HG03354 (cell line): ENCODE data around the gene ERC2.
"Not testable (repeated sequence)": the region's sequence is repeated elsewhere in the genome, so short reads cannot be mapped to it uniquely, and the experiment has no call there.

Experiments used
- ATAC-seq: cut with Tn5 transposase; IDR thresholded peaks from one replicate; pipeline ENCODE4 v1.9.1; 2021; ENCODE audit warnings: mild to moderate bottlenecking; ENCODE audit not compliant: unreplicated experiment, poor library complexity, severe bottlenecking

ERC2 gene

DNA sequence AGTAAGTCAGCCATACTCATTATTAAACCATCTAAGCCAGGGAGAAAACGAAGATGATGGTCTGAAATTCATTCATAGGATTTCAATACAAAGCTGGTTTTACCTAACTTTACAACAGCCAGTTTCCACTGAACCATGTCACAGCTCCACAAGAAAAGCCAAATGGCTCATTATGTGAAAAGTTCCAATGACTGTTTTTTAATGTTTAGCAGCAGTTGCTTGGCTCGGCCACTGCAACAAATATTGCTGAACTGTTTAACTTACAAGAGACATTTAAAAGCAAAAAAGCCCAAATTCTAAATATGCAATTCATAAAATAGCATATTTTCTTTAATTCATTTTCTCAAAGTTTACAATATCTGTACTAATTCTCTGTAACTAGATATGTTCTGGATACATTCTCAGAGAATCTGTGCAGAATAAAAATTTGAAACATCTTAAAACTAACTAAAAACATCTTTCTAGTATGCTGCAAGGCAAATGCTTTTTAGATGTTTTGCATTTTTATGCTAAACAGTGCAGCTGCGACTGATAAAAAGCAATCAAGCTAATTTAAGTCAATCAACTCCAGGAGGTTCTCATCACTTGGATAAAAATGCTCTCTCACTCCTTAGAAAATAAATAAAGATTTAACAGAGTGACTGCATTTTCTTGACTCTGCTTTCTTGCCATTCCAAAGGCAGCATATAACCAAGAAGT lies 356.5 kb downstream of the ERC2 start:
- no peak for ATAC-seq

GRCh38 chr3:56110886-56111285 lies 357.4 kb downstream of the ERC2 start:
- ATAC-seq, result no peak

- no peak for ATAC-seq
Measured at GRCh38 chr3:56107157-56107556, 361.1 kb downstream of the ERC2 start.

- no peak for ATAC-seq
Measured at GRCh38 chr3:56102032-56102431, 366.2 kb downstream of the ERC2 start.

DNA sequence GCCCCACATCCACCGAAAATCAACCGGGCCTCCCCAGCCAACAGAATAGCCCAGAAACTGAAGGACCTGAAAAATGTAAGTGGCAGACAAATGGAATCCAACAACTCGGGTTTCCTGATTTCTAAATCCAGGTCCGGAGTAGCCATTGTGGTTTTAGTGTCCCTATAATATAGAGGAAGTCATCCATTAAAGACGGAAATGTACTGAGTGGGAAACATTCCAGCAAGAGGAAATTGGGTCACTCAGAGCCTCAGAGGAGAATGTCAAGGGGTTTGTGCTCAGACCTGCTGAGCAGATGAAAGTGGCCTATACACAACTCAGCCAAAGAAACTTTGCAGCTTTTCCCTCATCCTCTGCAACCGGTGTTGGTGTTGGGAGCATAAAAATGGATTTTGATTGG lies 366.7 kb downstream of the ERC2 start:
- ATAC-seq, result no peak

DNA sequence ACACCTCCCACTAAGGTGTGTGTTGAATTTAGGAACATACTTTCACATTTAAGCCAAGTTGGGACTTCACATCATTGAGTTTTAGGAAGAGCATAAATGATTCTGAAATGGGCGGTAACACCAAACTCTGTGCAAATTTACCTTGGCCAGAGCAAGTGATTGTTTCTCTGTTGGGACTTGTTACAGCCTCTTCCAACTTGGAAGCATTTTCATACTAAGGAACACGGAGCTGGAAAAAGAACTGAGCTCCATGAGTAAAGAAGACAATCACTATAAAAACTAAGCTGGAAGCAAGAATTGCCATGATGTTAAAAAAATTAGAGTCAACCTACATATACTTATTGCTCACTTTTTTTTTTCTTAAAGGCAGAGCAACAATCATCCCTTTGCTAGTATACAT lies 371.3 kb downstream of the ERC2 start:
- ATAC-seq, result no peak

GRCh38 chr3:56094170-56094569 lies 374.1 kb downstream of the ERC2 start:
- no peak for ATAC-seq

DNA sequence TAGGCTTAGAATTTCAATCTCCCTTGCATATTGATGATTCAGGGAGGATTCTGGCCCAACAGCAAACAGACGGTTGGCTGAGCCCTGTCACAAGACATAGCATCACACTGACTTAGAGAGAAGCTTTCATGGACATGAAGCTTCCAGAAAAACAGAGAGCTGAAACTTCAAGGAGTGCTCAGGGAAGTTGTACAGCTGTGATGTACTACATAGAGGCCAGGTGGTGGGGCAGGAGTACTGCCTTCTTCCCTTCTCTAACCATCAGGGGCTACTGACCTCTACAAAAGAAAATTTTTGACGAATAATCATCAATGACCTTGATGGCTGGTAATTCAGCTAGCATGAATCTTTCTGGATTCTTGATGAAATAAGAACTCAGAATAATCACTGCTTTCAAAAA lies 378.5 kb downstream of the ERC2 start:
- no peak for ATAC-seq

DNA sequence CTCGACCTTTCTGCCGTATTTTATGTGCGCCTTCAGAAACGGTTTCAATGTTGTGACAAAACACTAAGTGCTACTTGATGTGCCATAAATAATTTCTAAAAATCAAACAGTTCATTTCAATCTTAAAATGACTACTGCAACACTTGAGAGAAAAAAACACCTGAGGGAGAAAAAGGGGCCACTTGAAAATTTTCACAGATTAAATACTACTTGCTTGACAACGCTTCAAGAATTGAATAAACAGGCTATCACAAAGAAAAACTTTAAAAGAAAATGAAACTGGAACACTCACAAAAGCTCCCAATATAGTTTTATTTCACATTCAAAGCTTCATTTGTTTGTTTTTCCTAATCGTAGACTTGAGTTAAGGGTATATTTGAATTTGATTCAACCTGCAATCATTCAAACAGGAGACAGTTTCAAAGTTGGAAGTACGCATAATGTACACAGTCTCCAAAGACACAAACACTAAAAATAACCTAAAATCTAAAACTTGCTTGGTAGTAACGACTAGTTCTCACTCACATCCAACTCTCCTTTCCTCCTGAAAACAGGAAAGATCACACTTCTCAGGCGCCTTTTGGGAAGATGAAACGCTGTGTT lies 380.7 kb downstream of the ERC2 start:
- no peak for ATAC-seq

- no peak for ATAC-seq
Measured at GRCh38 chr3:56086355-56086754, 381.9 kb downstream of the ERC2 start.

- ATAC-seq, result no peak
Measured at GRCh38 chr3:56081246-56081645, 387.0 kb downstream of the ERC2 start.

DNA sequence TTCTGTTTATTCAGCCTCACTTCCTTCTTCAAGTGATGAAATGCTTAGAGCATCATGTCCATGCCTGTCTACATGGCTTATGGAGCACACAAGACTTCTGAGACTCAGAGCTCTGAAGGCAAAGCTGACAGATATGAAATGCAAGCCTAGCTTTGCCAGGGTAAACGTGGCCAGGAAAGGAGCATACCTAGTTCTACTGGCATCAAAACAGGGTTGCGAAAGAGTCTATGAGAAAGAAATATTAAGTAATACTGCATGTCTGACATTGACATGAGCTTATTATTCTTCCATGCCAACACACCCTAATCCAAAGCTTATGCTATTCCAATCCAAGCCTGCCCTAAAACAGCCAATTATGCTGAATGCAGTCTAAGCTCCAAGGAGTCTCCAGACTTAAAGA lies 391.5 kb downstream of the ERC2 start:
- no peak for ATAC-seq

DNA sequence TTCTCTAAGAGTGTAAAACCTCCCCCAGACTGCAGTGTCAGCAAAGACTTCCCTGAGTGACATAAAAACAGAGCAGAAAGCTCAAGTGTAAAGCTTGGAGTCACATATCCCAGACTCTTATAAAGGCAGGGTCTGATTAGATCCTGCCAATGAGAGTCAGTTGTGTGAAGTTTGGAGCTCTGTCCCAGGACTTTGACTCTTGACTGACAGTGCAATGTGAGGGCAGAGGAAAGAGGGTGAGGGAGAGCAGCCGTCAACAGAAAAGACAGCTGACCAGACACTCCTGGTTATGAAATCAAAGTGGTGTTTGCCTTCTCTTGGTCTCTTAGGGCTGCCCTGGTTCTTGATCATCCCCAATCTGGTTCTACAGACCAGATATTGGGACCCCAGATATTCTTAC lies 393.2 kb downstream of the ERC2 start:
- ATAC-seq, result no peak

- no peak for ATAC-seq
Measured at GRCh38 chr3:56069766-56070165, 398.5 kb downstream of the ERC2 start.

DNA sequence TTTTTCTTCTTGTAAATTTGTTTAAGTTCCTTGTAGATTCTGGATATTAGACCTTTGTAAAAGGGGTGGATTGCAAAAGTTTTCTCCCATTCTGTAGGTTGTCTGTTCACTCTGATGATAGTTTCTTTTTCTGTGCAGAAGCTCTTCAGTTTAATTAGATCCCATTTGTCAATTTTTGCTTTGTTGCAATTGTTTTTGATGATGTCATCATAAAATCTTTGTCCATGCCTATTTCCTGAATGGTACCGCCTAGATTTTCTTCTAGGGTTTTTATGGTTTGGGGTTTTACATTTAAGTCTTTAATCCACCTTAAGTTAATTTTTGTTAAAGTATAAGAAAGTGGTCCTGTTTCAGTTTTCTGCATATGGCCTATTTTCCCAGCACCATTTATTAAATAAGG lies 401.9 kb downstream of the ERC2 start:
- not testable (repeated sequence) for ATAC-seq

DNA sequence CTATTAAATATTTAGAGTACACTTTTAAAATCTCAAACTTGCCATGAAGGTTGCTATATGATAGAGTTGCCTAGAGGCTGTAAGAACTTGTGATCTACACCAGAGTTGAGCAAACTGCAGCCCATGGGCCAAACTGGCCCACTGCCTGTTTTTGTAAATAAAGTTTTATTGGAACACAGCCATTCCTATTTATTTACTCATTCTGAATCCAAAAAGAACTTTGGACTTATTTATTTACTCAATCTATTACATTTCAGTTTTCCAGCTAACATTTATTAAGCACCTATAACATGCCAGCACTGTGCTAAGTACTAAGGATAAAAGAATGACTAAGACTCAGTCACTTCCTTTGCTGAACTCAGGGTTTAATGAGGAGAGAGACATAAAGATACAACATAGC lies 403.6 kb downstream of the ERC2 start:
- no peak for ATAC-seq

GRCh38 chr3:56061279-56061626 lies 407.0 kb downstream of the ERC2 start:
- ATAC-seq, result no peak

DNA sequence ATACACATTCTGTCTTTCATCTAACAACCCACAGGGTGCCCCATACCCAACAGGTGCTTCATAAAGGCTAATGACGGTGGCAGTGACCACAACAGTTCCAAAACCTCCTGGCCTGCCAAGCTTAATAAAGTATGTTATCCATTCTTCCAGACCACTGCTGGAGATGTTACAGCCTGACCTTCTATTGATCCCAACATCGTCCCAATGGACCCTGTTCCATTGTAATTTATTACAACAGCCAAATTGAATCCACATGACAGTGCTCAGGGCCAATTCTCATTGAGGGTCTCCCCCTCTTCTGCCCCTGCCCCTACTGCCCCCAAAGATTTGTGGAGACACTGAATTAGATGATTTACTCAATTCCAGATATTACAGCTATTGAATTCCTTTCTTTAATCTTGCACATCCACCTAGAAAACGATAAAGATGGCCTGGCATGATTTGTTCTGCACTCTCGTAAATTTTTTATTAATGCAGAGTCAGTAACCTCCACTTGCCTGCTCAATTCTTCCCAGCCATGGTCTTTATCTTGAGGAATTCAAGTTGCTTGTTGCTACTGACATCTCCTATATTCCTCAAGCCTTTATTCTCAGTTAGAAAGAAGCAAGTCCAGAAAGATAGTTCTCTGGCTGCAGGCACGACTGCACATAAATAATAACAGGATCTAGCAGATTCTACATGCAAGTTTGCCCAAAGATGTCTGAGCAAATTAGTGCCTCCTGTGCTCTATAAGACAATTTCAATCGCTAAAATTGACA lies 407.6 kb downstream of the ERC2 start:
- no peak for ATAC-seq

DNA sequence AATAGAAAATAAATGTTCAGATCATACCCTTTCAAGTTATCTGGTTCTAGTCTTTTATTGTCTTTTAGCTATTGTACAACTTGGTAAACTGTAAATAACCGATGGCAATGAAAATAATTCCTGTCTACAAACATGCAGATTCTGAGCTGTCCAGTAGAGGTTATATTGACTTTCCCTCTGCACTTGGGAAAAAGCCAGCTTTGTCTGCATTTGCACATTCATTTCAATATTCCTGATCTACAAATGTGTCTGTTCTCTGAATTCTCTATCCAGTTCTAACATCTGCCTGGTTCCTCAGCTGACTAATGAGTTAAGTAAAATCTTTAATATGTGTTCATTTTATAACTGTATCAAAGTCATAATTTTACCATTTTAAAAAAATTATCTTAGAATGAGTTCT lies 408.5 kb downstream of the ERC2 start:
- no peak for ATAC-seq

DNA sequence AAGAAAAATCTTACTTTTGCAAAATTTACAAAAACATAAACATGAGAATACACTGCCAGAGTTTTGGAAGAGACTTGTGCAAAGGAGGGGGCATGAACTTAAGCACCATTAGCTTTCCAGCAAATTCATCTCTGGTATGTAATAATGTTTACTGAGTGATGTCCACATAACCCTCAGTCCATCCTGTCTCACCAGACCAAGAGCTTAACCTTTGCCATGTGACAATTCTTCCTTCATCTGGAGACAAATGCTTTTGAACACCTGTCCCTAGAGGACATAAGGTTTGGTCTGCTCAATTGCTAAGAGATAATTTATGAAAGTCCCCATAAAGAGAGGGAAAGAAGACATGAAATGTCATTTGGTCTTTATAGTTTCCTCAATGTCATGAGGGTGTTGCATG lies 412.3 kb downstream of the ERC2 start:
- ATAC-seq, result no peak

- ATAC-seq, result no peak
Measured at GRCh38 chr3:56055546-56055945, 412.7 kb downstream of the ERC2 start.
